WTC11 (cell line): ENCODE results near the gene ALAD. TPM values are rescaled to one million over a fixed set of nuclear protein-coding genes. Genes with fewer than 3 reads are reported as not detected.

ENCODE experiments used
- ATAC-seq: fragments of 200-7000 bp; cut with Tn5 transposase; 2 replicates; pipeline ENCODE4 v1.10.0; 2021; ENCODE audit warnings: mild to moderate bottlenecking, moderate library complexity
- CTCF ChIA-PET: fragments of 300-600 bp; sonication (Branson Sonifier 250); formaldehyde crosslinking; loops from one replicate; lab custom pipeline; 2021; ENCODE audit warnings: antibody characterized with exemption; lab: Charles Lee
- POLR2A ChIA-PET: fragments of 350-600 bp; sonication (Branson Sonifier 250); formaldehyde crosslinking; loops from one replicate; lab custom pipeline; 2021; ENCODE audit warnings: antibody characterized with exemption; lab: Charles Lee
- DNase-seq: peaks from one replicate; pipeline ENCODE4 v3.0.0; 2021; ENCODE audit warnings: low spot score
- H3K27ac Mint-ChIP-seq: 2 replicates; pipeline ENCODE4 v1.8.0; 2021; ENCODE audit warnings: mixed read lengths
- H3K27me3 Mint-ChIP-seq: 2 replicates; pipeline ENCODE4 v1.8.0; 2021; ENCODE audit warnings: low read depth, mild to moderate bottlenecking, moderate library complexity, mixed read lengths
- H3K36me3 Mint-ChIP-seq: 2 replicates; pipeline ENCODE4 v1.8.0; 2021; ENCODE audit warnings: mixed read lengths
- H3K4me1 Mint-ChIP-seq: 2 replicates; pipeline ENCODE4 v1.8.0; 2022; ENCODE audit warnings: mixed read lengths
- H3K4me3 Mint-ChIP-seq: 2 replicates; pipeline ENCODE4 v1.8.0; 2021; ENCODE audit warnings: mild to moderate bottlenecking, moderate library complexity, mixed read lengths
- H3K9me3 Mint-ChIP-seq: 2 replicates; pipeline ENCODE4 v1.8.0; 2021; ENCODE audit warnings: mixed read lengths
- AFF4 ChIP-seq: sonication (generic); formaldehyde crosslinking; IDR thresholded peaks from 2 replicates; pipeline ENCODE4 v1.8.1; 2023; ENCODE audit warnings: mild to moderate bottlenecking, missing genetic modification reagents, borderline replicate concordance
- ATF1 ChIP-seq: sonication (generic); formaldehyde crosslinking; IDR thresholded peaks from 2 replicates; pipeline ENCODE4 v1.8.1; 2023; ENCODE audit warnings: mild to moderate bottlenecking, moderate library complexity, missing genetic modification reagents
- CBFB ChIP-seq: sonication (generic); formaldehyde crosslinking; IDR thresholded peaks from 2 replicates; pipeline ENCODE4 v1.8.1; 2022; ENCODE audit warnings: mild to moderate bottlenecking, low read depth, missing genetic modification reagents
- CDX4 ChIP-seq: fragments of 250-450 bp; sonication (Bioruptor Pico); IDR thresholded peaks from 2 replicates; pipeline ENCODE4 v1.9.0; 2021; ENCODE audit warnings: moderate library complexity, mild to moderate bottlenecking, inconsistent platforms, borderline replicate concordance
- CREM ChIP-seq: sonication (generic); formaldehyde crosslinking; IDR thresholded peaks from 2 replicates; pipeline ENCODE4 v1.8.1; 2022; ENCODE audit warnings: mild to moderate bottlenecking, missing genetic modification reagents, moderate library complexity
- ELF4 ChIP-seq: sonication (generic); formaldehyde crosslinking; IDR thresholded peaks from 2 replicates; pipeline ENCODE4 v1.8.1; 2022; ENCODE audit warnings: low read depth, mild to moderate bottlenecking, moderate library complexity, missing genetic modification reagents
- ETV6 ChIP-seq: sonication (generic); formaldehyde crosslinking; IDR thresholded peaks from 2 replicates; pipeline ENCODE4 v1.8.1; 2022; ENCODE audit warnings: mild to moderate bottlenecking, missing genetic modification reagents
- FOXP1 ChIP-seq: sonication (generic); formaldehyde crosslinking; IDR thresholded peaks from 2 replicates; pipeline ENCODE4 v1.8.0; 2022; ENCODE audit warnings: missing genetic modification reagents, mild to moderate bottlenecking, moderate library complexity, borderline replicate concordance
- IRF2 ChIP-seq: sonication (generic); formaldehyde crosslinking; IDR thresholded peaks from 2 replicates; pipeline ENCODE4 v1.8.0; 2022; ENCODE audit warnings: low read depth, missing genetic modification reagents, borderline replicate concordance
- JUN ChIP-seq: sonication (generic); formaldehyde crosslinking; IDR thresholded peaks from 2 replicates; pipeline ENCODE4 v1.8.0; 2023; ENCODE audit warnings: mild to moderate bottlenecking, missing genetic modification reagents
- KAT7 ChIP-seq: sonication (generic); formaldehyde crosslinking; IDR thresholded peaks from 2 replicates; pipeline ENCODE4 v1.8.1; 2023; ENCODE audit warnings: missing genetic modification reagents, mild to moderate bottlenecking, borderline replicate concordance
- MLX ChIP-seq: sonication (generic); formaldehyde crosslinking; IDR thresholded peaks from 2 replicates; pipeline ENCODE4 v1.8.1; 2023; ENCODE audit warnings: mild to moderate bottlenecking, missing genetic modification reagents, moderate library complexity
- MYBL2 ChIP-seq: sonication (generic); formaldehyde crosslinking; IDR thresholded peaks from 2 replicates; pipeline ENCODE4 v1.8.1; 2023; ENCODE audit warnings: mild to moderate bottlenecking, moderate library complexity, missing genetic modification reagents
- NFATC4 ChIP-seq: fragments of 250-450 bp; sonication (Bioruptor Pico); IDR thresholded peaks from 2 replicates; pipeline ENCODE4 v1.9.0; 2021; ENCODE audit warnings: mild to moderate bottlenecking
- NR1H2 ChIP-seq: sonication (generic); formaldehyde crosslinking; IDR thresholded peaks from 2 replicates; pipeline ENCODE4 v1.9.0; 2021; ENCODE audit warnings: mild to moderate bottlenecking, moderate library complexity, missing genetic modification reagents
- OVOL2 ChIP-seq: fragments of 250-450 bp; sonication (Bioruptor Pico); IDR thresholded peaks from 2 replicates; pipeline ENCODE4 v1.9.0; 2021; ENCODE audit warnings: mild to moderate bottlenecking, borderline replicate concordance
- SMAD3 ChIP-seq: sonication (generic); formaldehyde crosslinking; IDR thresholded peaks from 2 replicates; pipeline ENCODE4 v1.8.0; 2022; ENCODE audit warnings: missing genetic modification reagents, mild to moderate bottlenecking, borderline replicate concordance
- SMAD4 ChIP-seq: sonication (generic); formaldehyde crosslinking; IDR thresholded peaks from 2 replicates; pipeline ENCODE4 v1.8.0; 2022; ENCODE audit warnings: mild to moderate bottlenecking, missing genetic modification reagents
- SP1 ChIP-seq: sonication (generic); formaldehyde crosslinking; conservative IDR thresholded peaks from 2 replicates; pipeline ENCODE4 v1.8.1; 2022; ENCODE audit warnings: missing genetic modification reagents
- TEAD4 ChIP-seq: sonication (generic); formaldehyde crosslinking; IDR thresholded peaks from 2 replicates; pipeline ENCODE4 v1.8.0; 2022; ENCODE audit warnings: mild to moderate bottlenecking, missing genetic modification reagents
- USF1 ChIP-seq: sonication (generic); formaldehyde crosslinking; IDR thresholded peaks from 2 replicates; pipeline ENCODE4 v1.8.0; 2022; ENCODE audit warnings: mild to moderate bottlenecking, missing genetic modification reagents
- USF2 ChIP-seq: sonication (generic); formaldehyde crosslinking; IDR thresholded peaks from 2 replicates; pipeline ENCODE4 v1.8.1; 2023; ENCODE audit warnings: mild to moderate bottlenecking, missing genetic modification reagents, moderate library complexity
- ZBTB21 ChIP-seq: sonication (generic); formaldehyde crosslinking; IDR thresholded peaks from 2 replicates; pipeline ENCODE4 v1.8.1; 2023; ENCODE audit warnings: mild to moderate bottlenecking, missing genetic modification reagents, borderline replicate concordance
- ZNF232 ChIP-seq: sonication (generic); formaldehyde crosslinking; IDR thresholded peaks from 2 replicates; pipeline ENCODE4 v1.8.0; 2022; ENCODE audit warnings: mild to moderate bottlenecking, missing genetic modification reagents
- ZNF317 ChIP-seq: sonication (generic); formaldehyde crosslinking; IDR thresholded peaks from 2 replicates; pipeline ENCODE4 v1.8.1; 2023; ENCODE audit warnings: low read depth, mild to moderate bottlenecking, moderate library complexity, missing genetic modification reagents, borderline replicate concordance
- ZNF416 ChIP-seq: fragments of 250-450 bp; sonication (Bioruptor Pico); IDR thresholded peaks from 2 replicates; pipeline ENCODE4 v1.9.0; 2021; ENCODE audit warnings: mild to moderate bottlenecking, inconsistent platforms
- total RNA-seq: library from RNA; stranded (reverse); gene quantifications from 3 replicates; pipeline ENCODE4 v1.2.3, GENCODE V29; 2021
- TF ChIP-seq, protein P1 (sequence below): sonication (generic); formaldehyde crosslinking; IDR thresholded peaks from 2 replicates; pipeline ENCODE4 v1.8.1; 2023; ENCODE audit warnings: mild to moderate bottlenecking, missing genetic modification reagents
- TF ChIP-seq, protein P2 (sequence below): sonication (generic); formaldehyde crosslinking; IDR thresholded peaks from 2 replicates; pipeline ENCODE4 v1.8.1; 2023; ENCODE audit warnings: mild to moderate bottlenecking, missing genetic modification reagents

Gene ALAD
- total RNA-seq, 1 experiment from 2014 or later = 15.9 TPM

DNA sequence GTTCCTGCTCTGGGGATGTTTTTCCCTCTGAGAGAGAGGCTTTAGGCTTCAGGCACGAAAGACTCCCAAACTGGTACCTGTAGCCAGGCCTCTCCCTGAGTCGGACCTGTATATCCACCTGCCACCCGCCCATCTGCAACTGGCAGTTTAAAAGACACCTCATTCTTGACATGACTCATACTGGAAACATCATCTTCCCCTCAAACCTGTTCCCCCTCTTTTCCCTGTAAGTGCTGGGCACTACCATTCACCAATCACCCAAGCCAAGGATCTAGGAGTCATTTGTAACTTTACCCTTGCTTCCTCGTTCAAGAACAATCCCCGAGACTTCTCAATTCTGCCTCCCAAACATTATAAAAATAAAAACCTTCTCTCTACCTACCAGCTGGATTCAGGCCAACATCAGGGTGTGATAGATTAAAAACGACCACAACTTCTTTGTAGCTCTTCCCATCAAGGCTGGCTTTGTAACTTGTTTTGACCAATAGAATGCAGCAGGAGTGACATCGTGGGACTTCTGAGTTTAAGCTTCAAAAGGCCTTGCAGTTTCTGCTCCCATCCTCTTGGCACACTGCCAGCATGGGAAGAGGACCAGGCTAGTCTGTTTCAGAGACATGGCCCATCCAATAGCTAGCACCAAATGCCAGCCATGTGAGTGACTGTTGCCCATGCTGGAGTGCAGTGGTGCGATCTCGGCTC lies 59.2 kb downstream of the ALAD start:
- POLR2A ChIA-PET = no interaction called here

DNA sequence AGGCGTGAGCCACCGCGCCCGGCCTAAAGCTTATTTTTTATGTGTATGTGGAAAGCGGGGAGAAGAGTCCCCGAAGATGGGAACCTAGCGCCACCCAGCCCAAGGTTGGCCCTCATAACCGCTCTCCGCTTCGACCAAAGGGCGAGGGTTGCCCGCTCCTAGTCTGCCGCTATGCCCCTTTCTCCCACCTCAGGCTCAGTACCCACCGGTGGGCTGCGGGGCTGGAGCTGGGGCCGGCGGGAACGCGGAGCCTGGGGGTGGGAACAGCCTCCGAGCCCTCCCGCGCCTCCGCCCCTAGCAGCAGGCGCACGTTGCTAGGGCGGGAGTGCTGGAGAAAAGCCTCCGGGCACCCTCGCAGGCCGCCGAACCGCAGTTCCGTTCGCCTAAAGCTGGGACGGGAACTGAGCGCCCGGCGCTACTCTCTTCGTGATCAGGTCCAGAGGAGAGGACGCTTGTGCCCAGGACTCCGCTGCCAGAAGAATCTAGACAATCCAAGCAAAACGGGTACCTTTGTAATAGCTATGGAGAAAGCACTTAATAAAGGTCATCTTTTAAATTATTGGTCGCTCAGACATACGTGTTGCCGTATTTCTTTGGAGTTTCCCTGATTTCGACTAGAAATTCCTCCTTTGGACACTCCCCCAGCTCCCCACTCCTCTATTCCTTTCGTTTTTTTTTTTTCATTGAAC lies 60.9 kb downstream of the ALAD start, which contains the start of gene WDR31:
Gene WDR31, minus strand, starts transcription at position 265 of the 689 bp plus-strand sequence. CDS start 8,253 bp downstream, outside the sequence.
- peak; percentile 86 for DNase-seq
- ChIA-PET CTCF (interaction anchor here (0.6 to 2.3 kb wide), 10 partner anchors 9 to 318 kb away, joined by 3 to 17 read pairs (median 4); partner anchors contain the start of genes ALAD, BSPRY, CDC26 and HDHD3), POLR2A (interaction anchor here (0.9 to 1.8 kb wide), 8 partner anchors 9 to 70 kb away, joined by 3 to 15 read pairs (median 4); partner anchors contain the start of genes ALAD, BSPRY, C9orf43 and CDC26)
- Mint-ChIP-seq H3K9me3 (no peaks in the 10 kb centered on the region), H3K4me3 (peak within 1 kb of the TSS; percentile 77), H3K27ac (no peak within 1 kb of the TSS), H3K4me1 (peaks cover 5% of the 10 kb centered on the region), H3K27me3 (peaks cover 48% of the 10 kb centered on the region), H3K36me3 (no peaks in the 10 kb centered on the region)
- ATAC-seq = peak; percentile 98
- TF ChIP-seq AFF4 (CRISPR knock-in tag) = no peak
- no peak for TF ChIP-seq ZNF416 (CRISPR knock-in tag)
- peak; percentile 85; the same call in 1 of the 2 replicates for TF ChIP-seq FOXP1
- no peak for TF ChIP-seq SMAD3 (CRISPR knock-in tag)
- TF ChIP-seq, protein P1, sequence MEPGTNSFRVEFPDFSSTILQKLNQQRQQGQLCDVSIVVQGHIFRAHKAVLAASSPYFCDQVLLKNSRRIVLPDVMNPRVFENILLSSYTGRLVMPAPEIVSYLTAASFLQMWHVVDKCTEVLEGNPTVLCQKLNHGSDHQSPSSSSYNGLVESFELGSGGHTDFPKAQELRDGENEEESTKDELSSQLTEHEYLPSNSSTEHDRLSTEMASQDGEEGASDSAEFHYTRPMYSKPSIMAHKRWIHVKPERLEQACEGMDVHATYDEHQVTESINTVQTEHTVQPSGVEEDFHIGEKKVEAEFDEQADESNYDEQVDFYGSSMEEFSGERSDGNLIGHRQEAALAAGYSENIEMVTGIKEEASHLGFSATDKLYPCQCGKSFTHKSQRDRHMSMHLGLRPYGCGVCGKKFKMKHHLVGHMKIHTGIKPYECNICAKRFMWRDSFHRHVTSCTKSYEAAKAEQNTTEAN (CRISPR knock-in tag) = 0 out of 2 replicates have a peak, but pooled peaks have one; percentile 32
- TF ChIP-seq ETV6 = peak; percentile 85
- TF ChIP-seq KAT7 (CRISPR knock-in tag) = 0 out of 2 replicates have a peak, but pooled peaks have one; percentile 87
- TF ChIP-seq MYBL2 (CRISPR knock-in tag) = peak; percentile 67; the same call in 1 of the 2 replicates
- TF ChIP-seq OVOL2 (CRISPR knock-in tag) = no peak
- TF ChIP-seq USF2 (CRISPR knock-in tag) = peak; percentile 38; the same call in 1 of the 2 replicates

More for the DNA sequence above, 59.2 kb downstream of the ALAD start:
- DNase-seq = no peak
- Mint-ChIP-seq H3K4me1 (peaks cover 5% of the 10 kb centered on the region), H3K36me3 (no peaks in the 10 kb centered on the region), H3K27me3 (peaks cover 52% of the 10 kb centered on the region), H3K9me3 (no peaks in the 10 kb centered on the region), H3K4me3 (no peak overlapping the region; the same call in 1 of the 2 replicates), H3K27ac (no peak overlapping the region)
- CTCF ChIA-PET = interaction anchor here (1.1 kb wide), 1 partner anchor 14 kb away, joined by 5 read pairs; no protein-coding TSS in a partner anchor
- ATAC-seq = no peak
- TF ChIP-seq CBFB (no peak), ATF1 (CRISPR knock-in tag) (no peak), ZNF317 (no peak), CREM (CRISPR knock-in tag) (no peak), ZBTB21 (CRISPR knock-in tag) (no peak), NFATC4 (no peak), ETV6 (no peak), IRF2 (CRISPR knock-in tag) (no peak), JUN (CRISPR knock-in tag) (no peak), ZNF232 (no peak), ELF4 (no peak), SMAD4 (no peak), TEAD4 (CRISPR knock-in tag) (no peak), SP1 (CRISPR knock-in tag) (no peak), USF1 (no peak), NR1H2 (CRISPR knock-in tag) (no peak), MLX (CRISPR knock-in tag) (no peak), CDX4 (CRISPR knock-in tag) (no peak)
- TF ChIP-seq, protein P2, sequence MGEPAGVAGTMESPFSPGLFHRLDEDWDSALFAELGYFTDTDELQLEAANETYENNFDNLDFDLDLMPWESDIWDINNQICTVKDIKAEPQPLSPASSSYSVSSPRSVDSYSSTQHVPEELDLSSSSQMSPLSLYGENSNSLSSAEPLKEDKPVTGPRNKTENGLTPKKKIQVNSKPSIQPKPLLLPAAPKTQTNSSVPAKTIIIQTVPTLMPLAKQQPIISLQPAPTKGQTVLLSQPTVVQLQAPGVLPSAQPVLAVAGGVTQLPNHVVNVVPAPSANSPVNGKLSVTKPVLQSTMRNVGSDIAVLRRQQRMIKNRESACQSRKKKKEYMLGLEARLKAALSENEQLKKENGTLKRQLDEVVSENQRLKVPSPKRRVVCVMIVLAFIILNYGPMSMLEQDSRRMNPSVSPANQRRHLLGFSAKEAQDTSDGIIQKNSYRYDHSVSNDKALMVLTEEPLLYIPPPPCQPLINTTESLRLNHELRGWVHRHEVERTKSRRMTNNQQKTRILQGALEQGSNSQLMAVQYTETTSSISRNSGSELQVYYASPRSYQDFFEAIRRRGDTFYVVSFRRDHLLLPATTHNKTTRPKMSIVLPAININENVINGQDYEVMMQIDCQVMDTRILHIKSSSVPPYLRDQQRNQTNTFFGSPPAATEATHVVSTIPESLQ (CRISPR knock-in tag) = no peak
